ENCODE measurements around the gene HLA-DOB.

GRCh38 chr6:32785781-32786533 is 30.8 kb downstream of the HLA-DOB start:
- TF ChIP-seq PATZ1 (CRISPR knock-in tag; IDR thresholded peaks at IDR 0.05; ENCODE audit: borderline replicate concordance) (no peak), BACH2 (CRISPR knock-in tag; IDR thresholded peaks at IDR 0.05; ENCODE audit: borderline replicate concordance) (no peak), CREB5 (CRISPR knock-in tag; IDR thresholded peaks at IDR 0.05; ENCODE audit: low read depth) (no peak), TCF4 (CRISPR knock-in tag; IDR thresholded peaks at IDR 0.05; ENCODE audit: borderline replicate concordance) (no peak), RARB (CRISPR knock-in tag; IDR thresholded peaks at IDR 0.05) (no peak), ZNF70 (CRISPR knock-in tag; IDR thresholded peaks at IDR 0.05) (no peak), SNAI2 (CRISPR knock-in tag; IDR thresholded peaks at IDR 0.05) (no peak), ZFP3 (CRISPR knock-in tag; IDR thresholded peaks at IDR 0.05) (no peak), ZFP30 (CRISPR knock-in tag; IDR thresholded peaks at IDR 0.05) (no peak), CSRNP3 (CRISPR knock-in tag; IDR thresholded peaks at IDR 0.05) (no peak), POU6F1 (CRISPR knock-in tag; IDR thresholded peaks at IDR 0.05; ENCODE audit: borderline replicate concordance, low read depth) (no peak), OSR1 (CRISPR knock-in tag; IDR thresholded peaks at IDR 0.05) (no peak)
